ENCODE measurements around the gene GUK1.

Gene GUK1

GRCh38 chr1:228098323-228098931 lies 41.7 kb upstream of the GUK1 start:
- TF ChIP-seq JUND (IDR thresholded peaks at IDR 0.05; ENCODE audit: low read depth), result no peak
- no peak for DNase-seq (ENCODE audit: low read depth in 1 of 2, low spot score in 1 of 2)
- in situ Hi-C loops (cut with HindIII; ENCODE audit: low pct_unique_long_range_greater_than_20kb, low sequenced_read_pairs), result no loop called here

- no peak for TF ChIP-seq JUND (IDR thresholded peaks at IDR 0.05; ENCODE audit: low read depth)
- in situ Hi-C loops (cut with HindIII; ENCODE audit: low pct_unique_long_range_greater_than_20kb, low sequenced_read_pairs), result no loop called here
- DNase-seq (ENCODE audit: low read depth in 1 of 2, low spot score in 1 of 2), result peak in 1 of 2 experiments; percentile 1
Measured at GRCh38 chr1:228099331-228099732, 40.7 kb upstream of the GUK1 start.

DNA sequence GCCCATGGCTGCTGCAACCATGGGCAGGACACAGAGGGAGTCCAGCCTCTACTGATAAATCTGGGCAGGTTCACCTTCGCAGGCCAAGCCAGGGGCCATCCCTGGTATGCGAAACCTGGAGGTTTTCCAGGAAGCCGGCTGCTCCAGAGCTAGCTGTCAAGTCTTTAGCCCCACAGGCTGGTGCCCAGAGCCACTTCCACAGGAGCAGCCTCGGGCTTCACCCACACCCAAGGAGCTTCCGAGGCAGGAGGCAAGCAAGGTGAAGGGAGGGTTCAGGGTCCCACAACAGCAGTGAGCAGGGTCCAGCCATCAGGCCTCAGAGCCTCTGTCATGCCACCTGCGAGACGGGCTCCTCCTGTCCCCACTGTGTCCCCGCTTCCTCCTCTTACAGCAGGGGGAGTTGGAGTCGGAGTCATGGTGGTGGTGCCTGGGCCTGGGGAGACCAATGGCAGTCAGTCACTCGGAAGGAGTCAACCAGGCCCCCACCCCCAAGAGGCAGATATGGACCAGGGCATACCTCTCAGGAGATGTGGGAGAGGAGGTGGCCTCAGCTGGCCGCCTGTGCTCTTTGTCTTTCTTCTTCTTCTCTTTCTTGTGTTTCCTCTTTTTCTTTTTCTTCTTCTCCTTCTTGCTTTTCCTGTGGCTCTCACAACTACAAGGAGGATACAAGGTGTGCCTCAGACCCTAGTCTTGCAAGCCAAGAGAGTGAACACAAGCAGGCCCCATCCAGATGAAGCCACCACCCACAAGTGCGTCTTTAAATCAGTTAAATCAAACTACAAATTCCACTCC lies 39.1 kb upstream of the GUK1 start:
- DNase-seq (ENCODE audit: low read depth in 1 of 2, low spot score in 1 of 2), result peak in 1 of 2 experiments; percentile 3
- TF ChIP-seq JUND (IDR thresholded peaks at IDR 0.05; ENCODE audit: low read depth), result no peak
- in situ Hi-C loops (cut with HindIII; ENCODE audit: low pct_unique_long_range_greater_than_20kb, low sequenced_read_pairs), result no loop called here

DNA sequence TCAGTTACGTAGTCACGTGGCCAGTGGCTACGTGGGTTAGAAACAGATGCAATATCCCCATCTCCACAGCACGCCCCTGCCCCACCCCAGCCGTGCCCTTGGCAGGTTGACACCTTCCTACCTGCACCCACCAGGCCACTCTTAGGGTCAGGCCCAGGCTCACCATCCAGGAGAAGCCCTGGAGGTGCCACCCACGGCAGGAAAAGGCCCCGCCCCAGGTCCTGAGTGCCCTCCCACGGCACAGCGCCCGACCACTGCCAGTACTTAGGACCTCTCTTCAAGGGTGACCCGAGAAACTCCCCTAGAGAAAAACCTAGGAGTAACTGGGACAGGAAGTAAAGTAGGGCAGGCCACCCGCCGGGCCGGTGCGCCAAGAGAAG lies 38.5 kb upstream of the GUK1 start:
- no peak for TF ChIP-seq JUND (IDR thresholded peaks at IDR 0.05; ENCODE audit: low read depth)
- DNase-seq (ENCODE audit: low read depth in 1 of 2, low spot score in 1 of 2), result no peak
- in situ Hi-C loops (cut with HindIII; ENCODE audit: low pct_unique_long_range_greater_than_20kb, low sequenced_read_pairs), result no loop called here

- no peak for TF ChIP-seq JUND (IDR thresholded peaks at IDR 0.05; ENCODE audit: low read depth)
- peak; percentile 66 to 80 for DNase-seq (ENCODE audit: low read depth in 1 of 2, low spot score in 1 of 2)
- in situ Hi-C loops (cut with HindIII; ENCODE audit: low pct_unique_long_range_greater_than_20kb, low sequenced_read_pairs), result no loop called here
Measured at GRCh38 chr1:228101994-228102790, 37.9 kb upstream of the GUK1 start.

DNA sequence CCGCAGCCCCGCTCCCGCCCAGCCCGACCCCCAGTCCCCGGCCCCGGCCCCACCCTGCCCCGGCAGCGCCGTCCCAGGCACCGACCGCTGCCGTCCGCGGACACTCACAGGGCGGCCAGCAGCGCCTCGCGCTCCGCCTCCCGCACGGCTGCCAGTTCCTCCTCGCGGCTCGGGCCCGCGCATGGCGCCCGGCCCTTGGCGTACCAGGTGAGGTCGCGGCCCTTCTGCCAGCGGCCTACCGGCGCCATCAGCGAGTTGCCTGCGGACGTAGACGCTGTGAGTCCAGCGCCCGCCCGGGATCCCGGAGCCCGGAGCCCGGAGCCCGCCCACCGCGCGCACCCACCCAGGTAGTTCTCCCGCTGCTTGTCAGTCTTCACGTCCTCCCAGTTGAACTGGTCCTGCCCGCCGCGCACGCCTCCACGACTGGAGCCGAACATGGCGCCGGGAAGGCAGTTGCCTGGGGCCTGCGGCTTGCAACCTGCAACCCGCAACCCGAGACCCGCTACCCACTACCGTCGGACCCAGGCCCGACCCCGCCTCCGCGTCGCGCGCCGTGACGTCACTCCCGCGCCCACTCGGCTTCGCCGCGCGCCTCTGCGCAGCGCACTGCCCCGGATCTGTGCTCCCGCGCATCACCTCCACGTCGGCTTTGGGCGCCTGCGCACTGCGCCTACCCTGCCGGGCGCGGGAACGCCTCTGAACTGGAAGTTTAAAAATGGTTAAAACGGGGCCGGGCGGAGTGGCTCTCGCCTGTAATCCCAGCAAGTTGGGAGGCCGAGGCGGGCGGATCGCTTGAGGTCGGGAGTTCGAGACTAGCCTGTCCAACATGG lies 37.1 kb upstream of the GUK1 start, which contains the start of gene C1orf35:
Gene C1orf35, minus strand, starts transcription at position 535 of the 830 bp plus-strand sequence. Its CDS starts 98 bp downstream, at position 437.
- in situ Hi-C loops (cut with HindIII; ENCODE audit: low pct_unique_long_range_greater_than_20kb, low sequenced_read_pairs), result no loop called here
- DNase-seq (ENCODE audit: low read depth in 1 of 2, low spot score in 1 of 2), result peak; percentile 97 to 99
- no peak for TF ChIP-seq JUND (IDR thresholded peaks at IDR 0.05; ENCODE audit: low read depth)

- no peak for TF ChIP-seq JUND (IDR thresholded peaks at IDR 0.05; ENCODE audit: low read depth)
- no peak for DNase-seq (ENCODE audit: low read depth in 1 of 2, low spot score in 1 of 2)
- in situ Hi-C loops (cut with HindIII; ENCODE audit: low pct_unique_long_range_greater_than_20kb, low sequenced_read_pairs), result no loop called here
Measured at GRCh38 chr1:228104526-228105269, 35.4 kb upstream of the GUK1 start.

DNA sequence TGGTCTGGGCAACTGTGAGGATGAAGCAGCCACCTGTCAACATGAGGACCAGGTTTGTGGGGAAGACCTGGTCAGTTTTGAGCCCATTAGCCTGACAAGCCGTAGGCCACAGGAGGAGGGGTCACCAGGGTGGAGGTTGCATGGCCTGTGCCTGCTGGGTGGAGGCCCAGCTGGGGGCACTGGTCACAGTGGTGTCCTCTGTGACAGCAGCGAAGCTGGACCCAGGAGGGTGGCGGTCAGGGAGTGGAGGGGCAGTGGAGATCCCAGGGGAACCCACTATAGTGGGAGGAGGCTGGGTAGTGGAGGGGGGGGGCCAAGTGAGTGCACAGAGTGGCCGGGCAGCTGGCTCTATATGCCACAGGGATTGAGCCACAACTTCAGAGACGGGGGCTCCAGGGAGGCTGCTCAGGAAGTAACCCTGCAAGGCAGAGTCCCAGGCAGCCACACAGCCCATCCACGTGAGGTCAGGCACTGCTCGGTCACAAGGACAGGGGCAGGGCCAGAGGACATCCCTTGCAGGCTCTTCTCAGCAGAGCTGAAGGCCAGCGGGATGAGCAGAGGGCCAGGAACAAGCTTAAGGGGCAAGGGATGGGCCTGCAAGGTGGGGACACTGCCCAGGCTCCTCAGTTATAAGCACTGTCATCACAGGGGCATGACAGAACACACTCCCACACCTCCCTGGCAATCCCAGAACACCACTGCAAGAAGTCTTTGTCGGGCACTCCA lies 34.6 kb upstream of the GUK1 start:
- in situ Hi-C loops (cut with HindIII; ENCODE audit: low pct_unique_long_range_greater_than_20kb, low sequenced_read_pairs), result no loop called here
- no peak for TF ChIP-seq JUND (IDR thresholded peaks at IDR 0.05; ENCODE audit: low read depth)
- DNase-seq (ENCODE audit: low read depth in 1 of 2, low spot score in 1 of 2), result no peak

DNA sequence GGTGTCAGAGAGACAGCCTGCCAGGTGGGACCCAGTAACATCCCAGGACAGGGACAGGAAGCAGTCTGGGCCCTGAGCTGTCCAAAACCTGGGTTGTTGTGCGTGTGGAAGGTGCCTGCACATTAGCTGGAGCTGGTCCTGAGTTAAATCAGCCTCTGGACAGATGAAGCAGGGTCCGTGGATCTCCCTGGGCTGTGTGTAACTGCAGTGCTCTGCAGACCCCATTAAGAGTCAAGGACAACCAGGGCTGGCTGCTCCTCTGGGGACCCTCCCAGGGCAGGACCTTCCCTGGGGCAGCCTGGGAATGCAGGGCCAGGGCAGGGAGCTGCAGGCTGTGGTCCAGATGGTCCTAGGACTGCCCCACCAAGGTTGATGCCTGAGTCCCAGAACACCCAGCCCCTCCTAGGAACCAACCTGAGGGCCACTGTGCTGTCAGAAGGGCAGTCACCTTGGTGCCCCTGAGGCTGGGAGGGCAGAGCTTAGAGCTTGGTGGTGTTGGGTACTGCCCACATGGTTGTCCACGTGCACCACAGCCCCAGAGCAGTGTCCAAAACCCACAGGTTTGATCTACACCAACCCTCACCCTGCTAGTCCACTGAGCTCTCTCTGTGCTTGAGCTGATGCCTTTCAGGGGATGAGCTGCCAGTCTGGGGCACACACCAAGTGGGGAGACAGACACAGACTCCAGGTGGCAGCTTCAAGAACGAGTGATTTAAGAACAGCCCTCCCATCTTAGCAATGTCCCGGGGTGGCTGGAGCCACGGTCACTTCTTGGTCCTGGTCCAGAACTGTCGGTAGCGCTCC lies 33.9 kb upstream of the GUK1 start:
- DNase-seq (ENCODE audit: low read depth in 1 of 2, low spot score in 1 of 2), result no peak
- no peak for TF ChIP-seq JUND (IDR thresholded peaks at IDR 0.05; ENCODE audit: low read depth)
- in situ Hi-C loops (cut with HindIII; ENCODE audit: low pct_unique_long_range_greater_than_20kb, low sequenced_read_pairs), result no loop called here

- in situ Hi-C loops (cut with HindIII; ENCODE audit: low pct_unique_long_range_greater_than_20kb, low sequenced_read_pairs), result no loop called here
- no peak for DNase-seq (ENCODE audit: low read depth in 1 of 2, low spot score in 1 of 2)
- TF ChIP-seq JUND (IDR thresholded peaks at IDR 0.05; ENCODE audit: low read depth), result no peak
Measured at GRCh38 chr1:228106800-228107054, 33.4 kb upstream of the GUK1 start.

Data from T47D (cell line).